HL-60 (cell line): Measurements from ENCODE around the gene KRT3.

Experiments used
- CTCF ChIP-seq: IDR thresholded peaks from one replicate; pipeline ENCODE4 v1.5.1; 2011; ENCODE audit warnings: low read length, control low read depth, inconsistent platforms; ENCODE audit not compliant: insufficient read depth
- POLR2AphosphoS5 ChIP-seq: IDR thresholded peaks from 2 replicates; pipeline ENCODE4 v1.6.1; 2012; ENCODE audit warnings: low read depth
- SPI1 ChIP-seq: IDR thresholded peaks from 2 replicates; pipeline ENCODE4 v1.6.1; 2012; ENCODE audit warnings: low read depth, mild to moderate bottlenecking, borderline replicate concordance

DNA sequence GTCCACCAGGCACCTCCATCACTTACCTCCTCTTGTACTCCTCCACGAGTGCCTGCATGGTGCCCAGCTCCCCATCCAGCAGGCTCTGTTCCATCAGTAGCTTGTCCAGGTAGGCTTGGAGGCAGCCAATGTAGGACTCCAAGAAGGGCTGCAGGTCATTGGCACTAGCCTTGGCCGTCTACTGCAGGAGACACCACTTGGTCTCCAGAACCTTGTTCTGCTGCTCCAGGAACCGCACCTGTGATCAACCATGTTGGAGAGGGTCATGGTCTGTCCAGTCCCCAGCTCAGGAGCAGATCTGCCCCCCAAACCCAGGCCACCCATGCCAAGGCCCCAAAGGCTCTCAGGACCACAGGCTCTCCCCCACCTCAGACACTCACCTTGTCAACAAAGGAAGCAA lies 42.6 kb downstream of the KRT3 start:
- TF ChIP-seq SPI1: no peak
- no peak for TF ChIP-seq POLR2AphosphoS5
- no peak for TF ChIP-seq CTCF
